B cell (primary cell): ENCODE measurements around the gene DAP. TPM values are rescaled to one million over a fixed set of nuclear protein-coding genes. Genes with fewer than 3 reads are reported as not detected.

ENCODE experiments used
- ATAC-seq: fragments of 200-7000 bp; cut with Tn5 transposase; one replicate; pipeline ENCODE4 v1.10.0; 2021; ENCODE audit warnings: low read depth, mild to moderate bottlenecking, moderate number of reproducible peaks, moderate library complexity
- CTCF ChIA-PET: fragments of 350-600 bp; sonication (Branson Sonifier 250); formaldehyde crosslinking; loops from one replicate; lab custom pipeline; 2021; ENCODE audit warnings: antibody characterized with exemption, inconsistent platforms; lab: Charles Lee
- POLR2A ChIA-PET: fragments of 350-600 bp; sonication (Branson Sonifier 250); formaldehyde crosslinking; loops from one replicate; lab custom pipeline; 2021; ENCODE audit warnings: antibody characterized with exemption; lab: Charles Lee
- DNase-seq: peaks from one replicate; pipeline ENCODE4 v3.0.0; 2013
- H2AFZ ChIP-seq: 2 replicates; pipeline ENCODE4 v1.6.1; 2012; ENCODE audit warnings: mild to moderate bottlenecking, low read depth, low read length; ENCODE audit not compliant: insufficient read depth, poor library complexity, severe bottlenecking
- H3K27ac ChIP-seq, 2 donors: 1 replicate in 1 of 2; 2 replicates in 1 of 2; pipeline ENCODE4 v1.5.1; 2012 to 2013; ENCODE audit warnings: low read length in 2 of 2, mild to moderate bottlenecking in 2 of 2, moderate library complexity in 1 of 2
- H3K27me3 ChIP-seq, 4 experiments: fragments of 200-600 bp in 1 of 4; sonication (generic) in 1 of 4; replicated peaks in 1 of 4; 1 replicate in 2 of 4; 2 replicates in 2 of 4; pipeline versions ENCODE4 v1.6.1 to v1.7.0; 2013 to 2016; ENCODE audit warnings: low read length in 3 of 4, mild to moderate bottlenecking in 2 of 4, mixed read lengths in 1 of 4, moderate library complexity in 1 of 4; ENCODE audit not compliant: insufficient read depth in 4 of 4, control insufficient read depth in 3 of 4; ENCODE audit errors: control extremely low read depth in 1 of 4
- H3K36me3 ChIP-seq, 2 experiments: replicated peaks in 1 of 2; 1 replicate in 1 of 2; 2 replicates in 1 of 2; pipeline versions ENCODE4 v1.6.1 to v1.7.1; 2013; ENCODE audit warnings: low read length in 1 of 2; ENCODE audit not compliant: insufficient read depth in 2 of 2, control insufficient read depth in 1 of 2; ENCODE audit errors: control extremely low read depth in 1 of 2, extremely low read depth in 1 of 2
- H3K4me1 ChIP-seq, 2 donors: fragments of 200-600 bp in 1 of 2; sonication (generic) in 1 of 2; 1 replicate in 1 of 2; 2 replicates in 1 of 2; pipeline versions ENCODE4 v1.5.1 to v1.6.1; 2013 to 2017; ENCODE audit warnings: low read length in 2 of 2; ENCODE audit not compliant: control insufficient read depth in 2 of 2, insufficient read depth in 2 of 2
- H3K4me2 ChIP-seq: replicated peaks from 2 replicates; pipeline ENCODE3; 2012; ENCODE audit warnings: mild to moderate bottlenecking, low read depth, low read length; ENCODE audit not compliant: poor library complexity, severe bottlenecking
- H3K4me3 ChIP-seq, 5 experiments: fragments of 200-600 bp in 1 of 5; sonication (generic) in 1 of 5; 1 replicate in 3 of 5; 2 replicates in 2 of 5; pipeline versions ENCODE4 v1.5.1 to v1.7.0; 2011 to 2016; ENCODE audit warnings: low read length in 4 of 5, mild to moderate bottlenecking in 4 of 5, low read depth in 2 of 5, control low read depth in 1 of 5, moderate library complexity in 1 of 5; ENCODE audit not compliant: insufficient read depth in 1 of 5; ENCODE audit errors: control extremely low read depth in 1 of 5, extremely low read depth in 1 of 5
- H3K79me2 ChIP-seq: fragments of 200-600 bp; sonication (generic); one replicate; pipeline ENCODE4 v1.6.0; 2016; ENCODE audit warnings: low read length; ENCODE audit not compliant: control insufficient read depth, insufficient read depth
- H3K9ac ChIP-seq: fragments of 200-600 bp; sonication (generic); 2 replicates; pipeline ENCODE4 v1.6.1; 2017; ENCODE audit warnings: mild to moderate bottlenecking, low read length, moderate library complexity
- H3K9me3 ChIP-seq, 3 donors: one replicate each; pipeline versions ENCODE4 v1.6.1 to v1.7.1; 2013; ENCODE audit warnings: low read length in 2 of 3; ENCODE audit not compliant: control insufficient read depth in 2 of 3, insufficient read depth in 1 of 3; ENCODE audit errors: control extremely low read depth in 1 of 3
- H4K20me1 ChIP-seq: 2 replicates; pipeline ENCODE4 v1.6.0; 2012; ENCODE audit warnings: mild to moderate bottlenecking, low read length; ENCODE audit not compliant: insufficient read depth, control insufficient read depth, poor library complexity, severe bottlenecking
- H3K27ac Mint-ChIP-seq: one replicate; pipeline ENCODE4 v1.8.0; 2021; ENCODE audit warnings: mixed read lengths
- H3K27me3 Mint-ChIP-seq: one replicate; pipeline ENCODE4 v1.8.0; 2021; ENCODE audit warnings: mixed read lengths
- H3K4me1 Mint-ChIP-seq: one replicate; pipeline ENCODE4 v1.8.0; 2021; ENCODE audit warnings: mixed read lengths
- H3K4me3 Mint-ChIP-seq: one replicate; pipeline ENCODE4 v1.8.0; 2021; ENCODE audit warnings: mixed read lengths
- H3K9me3 Mint-ChIP-seq: one replicate; pipeline ENCODE4 v1.8.0; 2022; ENCODE audit warnings: mixed read lengths; ENCODE audit not compliant: insufficient read depth
- EZH2 ChIP-seq: IDR thresholded peaks from 2 replicates; pipeline ENCODE4 v1.6.1; 2012; ENCODE audit warnings: borderline replicate concordance, low read depth, mild to moderate bottlenecking, moderate library complexity, low read length; ENCODE audit not compliant: insufficient read depth, poor library complexity, severe bottlenecking
- WGBS: methylation state at CpG from one replicate; pipeline ENCODE4 v1.1.5; 2013; ENCODE audit warnings: missing lambda C conversion rate; ENCODE audit not compliant: insufficient coverage; 5-methylcytosine and 5-hydroxymethylcytosine counted together
- intact Hi-C: fragments of 100-400 bp; cut with micrococcal nuclease; formaldehyde crosslinking; loops from one replicate; pipeline ENCODE4 v1.10.0; 2022
- polyA plus RNA-seq: library from polyadenylated mRNA; depleted of rRNA; stranded (reverse); fragments of >200 nt; gene quantifications from 2 replicates; pipeline ENCODE4 v1.2.3, GENCODE V29; 2012
- total RNA-seq, 2 donors: library from RNA; stranded (reverse); fragments of 120-200 nt in 1 of 2; gene quantifications; 1 replicate in 1 of 2; 2 replicates in 1 of 2; pipeline versions ENCODE4 v1.2.3 to v1.2.4, GENCODE V29; 2013 to 2022
- TF ChIP-seq, protein P1 (sequence below): fragments of 200-600 bp; IDR thresholded peaks from one replicate; pipeline ENCODE4 v1.8.0; 2022; ENCODE audit warnings: antibody characterized with exemption, mild to moderate bottlenecking

The DAP gene
- total and polyA plus RNA-seq, 2 donors (not counting 1 experiment from before 2014, with no cell fraction given): 42.6 to 49.8 TPM

GRCh38 chr5:10775646-10776045, 14.6 kb upstream of the DAP start:
- Histone ChIP-seq H3K4me3 (no peak overlapping the region), H4K20me1 (no peaks in the 10 kb centered on the region), H3K36me3 (no peaks in the 10 kb centered on the region), H3K9me3 (peaks cover 0 to 10% (median 0%) of the 10 kb centered on the region in 3 donors), H3K79me2 (no peaks in the 10 kb centered on the region), H3K27ac (no peak overlapping the region), H3K4me2 (no peak overlapping the region), H3K4me1 (no peaks in the 10 kb centered on the region), H2AFZ (no peak overlapping the region), H3K27me3 (no peaks in the 10 kb centered on the region), H3K9ac (no peak overlapping the region)
- CTCF ChIA-PET: interaction anchor here (0.8 to 1.2 kb wide), 3 partner anchors 81 to 325 kb away, joined by 3 read pairs; no protein-coding TSS in a partner anchor
- H3K27me3 Mint-ChIP-seq: peaks cover 9% of the 10 kb centered on the region
- no peak overlapping the region for H3K27ac Mint-ChIP-seq
- DNase-seq (no peak), ATAC-seq (no peak)
- no peak for TF ChIP-seq EZH2
- TF ChIP-seq, protein P1, sequence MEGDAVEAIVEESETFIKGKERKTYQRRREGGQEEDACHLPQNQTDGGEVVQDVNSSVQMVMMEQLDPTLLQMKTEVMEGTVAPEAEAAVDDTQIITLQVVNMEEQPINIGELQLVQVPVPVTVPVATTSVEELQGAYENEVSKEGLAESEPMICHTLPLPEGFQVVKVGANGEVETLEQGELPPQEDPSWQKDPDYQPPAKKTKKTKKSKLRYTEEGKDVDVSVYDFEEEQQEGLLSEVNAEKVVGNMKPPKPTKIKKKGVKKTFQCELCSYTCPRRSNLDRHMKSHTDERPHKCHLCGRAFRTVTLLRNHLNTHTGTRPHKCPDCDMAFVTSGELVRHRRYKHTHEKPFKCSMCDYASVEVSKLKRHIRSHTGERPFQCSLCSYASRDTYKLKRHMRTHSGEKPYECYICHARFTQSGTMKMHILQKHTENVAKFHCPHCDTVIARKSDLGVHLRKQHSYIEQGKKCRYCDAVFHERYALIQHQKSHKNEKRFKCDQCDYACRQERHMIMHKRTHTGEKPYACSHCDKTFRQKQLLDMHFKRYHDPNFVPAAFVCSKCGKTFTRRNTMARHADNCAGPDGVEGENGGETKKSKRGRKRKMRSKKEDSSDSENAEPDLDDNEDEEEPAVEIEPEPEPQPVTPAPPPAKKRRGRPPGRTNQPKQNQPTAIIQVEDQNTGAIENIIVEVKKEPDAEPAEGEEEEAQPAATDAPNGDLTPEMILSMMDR: no peak
- no peaks in the 10 kb centered on the region for H3K4me1 Mint-ChIP-seq
- peaks cover 4% of the 10 kb centered on the region for H3K9me3 Mint-ChIP-seq
- no peak overlapping the region for H3K4me3 Mint-ChIP-seq
- intact Hi-C loops: no loop called here
- 33% methylated on average over 1 of the region's 4 CpGs for WGBS
- POLR2A ChIA-PET: no interaction called here

DNA sequence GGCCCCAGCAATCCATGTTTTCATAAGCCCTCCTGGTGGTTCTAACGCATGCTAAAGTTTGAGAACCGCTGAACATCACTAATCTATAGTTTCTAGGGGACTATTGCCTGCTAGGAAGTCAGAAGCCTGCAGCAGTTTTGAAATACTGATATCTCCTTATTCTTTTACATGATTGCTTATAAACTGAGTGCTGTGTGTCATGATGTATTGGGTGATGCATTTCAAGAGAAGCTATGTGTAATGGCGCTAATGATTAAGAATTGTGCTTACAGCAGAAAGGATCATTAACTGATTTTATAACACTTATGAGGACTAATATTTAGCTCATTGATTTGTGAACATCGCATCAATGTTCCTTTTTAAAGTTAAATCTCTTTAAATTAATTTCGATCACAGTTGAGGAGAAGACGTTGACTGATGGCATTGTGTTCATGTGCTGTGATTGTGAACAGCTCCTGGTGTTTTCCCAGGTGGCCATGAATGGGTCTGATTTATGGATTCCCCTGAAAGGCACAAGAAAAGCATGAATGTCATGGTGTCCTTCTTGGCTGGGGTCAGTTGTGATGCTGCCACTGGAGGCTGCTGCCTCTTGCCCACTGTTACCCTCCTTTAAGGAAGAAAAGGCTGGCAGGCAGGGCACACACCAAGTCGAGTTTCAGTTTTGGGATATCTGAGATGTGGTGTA, 12.0 kb upstream of the DAP start:
- Histone ChIP-seq H3K4me3 (no peak overlapping the region), H4K20me1 (no peaks in the 10 kb centered on the region), H3K27ac (no peak overlapping the region), H3K9ac (no peak overlapping the region), H3K4me1 (no peaks in the 10 kb centered on the region), H3K4me2 (no peak overlapping the region), H3K27me3 (no peaks in the 10 kb centered on the region), H3K79me2 (no peaks in the 10 kb centered on the region), H2AFZ (no peak overlapping the region), H3K9me3 (no peaks in the 10 kb centered on the region), H3K36me3 (no peaks in the 10 kb centered on the region)
- Mint-ChIP-seq H3K4me1 (no peaks in the 10 kb centered on the region), H3K9me3 (no peaks in the 10 kb centered on the region), H3K4me3 (no peak overlapping the region), H3K27ac (no peak overlapping the region), H3K27me3 (peaks cover 8% of the 10 kb centered on the region)
- DNase-seq (no peak), ATAC-seq (no peak)
- POLR2A ChIA-PET: no interaction called here
- CTCF ChIA-PET: interaction anchor here (1.5 kb wide), 1 partner anchor 320 kb away, joined by 3 read pairs; no protein-coding TSS in a partner anchor
- TF ChIP-seq, protein P1: no peak
- no peak for TF ChIP-seq EZH2
- intact Hi-C loops: no loop called here
- 90% methylated on average over 4 of the region's 7 CpGs for WGBS
